Endometrium (tissue), 2 donors: Measurements from ENCODE around the gene TDO2.

Experiments
- FAIRE-seq: peaks from 2 replicates; lab custom pipeline; 2012; peaks lifted over from hg19 to GRCh38; lab: Jason Lieb, UNC
- donor health status: control.
- donor health status: control.

Gene TDO2

GRCh38 chr4:155953151-155954117 is 49.9 kb downstream of the TDO2 start, which contains the start of gene CTSO:
TSS of gene CTSO (minus strand) at chr4:155953866. CDS start at chr4:155953847, 19 bp downstream.
- peak; percentile 95 for FAIRE-seq

- no peak for FAIRE-seq
These were observed 50.7 kb downstream of the TDO2 start for GRCh38 chr4:155954118-155954685.

- FAIRE-seq: no peak
These were observed 51.4 kb downstream of the TDO2 start for GRCh38 chr4:155954939-155955338.

GRCh38 chr4:155956461-155956860 is 53.0 kb downstream of the TDO2 start:
- no peak for FAIRE-seq

- FAIRE-seq: no peak
These were observed 55.9 kb downstream of the TDO2 start for GRCh38 chr4:155959417-155959816.

- no peak for FAIRE-seq
These were observed 57.0 kb downstream of the TDO2 start for GRCh38 chr4:155960522-155960921.

- FAIRE-seq: no peak
These were observed 58.1 kb downstream of the TDO2 start for GRCh38 chr4:155961575-155961974.

GRCh38 chr4:155962767-155963166 is 59.3 kb downstream of the TDO2 start:
- FAIRE-seq: no peak

GRCh38 chr4:155964016-155964891 is 60.8 kb downstream of the TDO2 start:
- no peak for FAIRE-seq

GRCh38 chr4:155966171-155966570 is 62.7 kb downstream of the TDO2 start:
- FAIRE-seq: no peak

GRCh38 chr4:155966731-155967395 is 63.4 kb downstream of the TDO2 start:
- FAIRE-seq: no peak
